A673 (cell line): Measurements from ENCODE around the gene TNKS1BP1.

Experiments used
- CTCF ChIP-seq: fragments of 300-800, 200-600 bp; sonication (generic); conservative IDR thresholded peaks from 2 replicates; pipeline ENCODE4 v1.5.1; 2017; ENCODE audit warnings: low read depth, mild to moderate bottlenecking, antibody characterized with exemption, low read length, moderate library complexity, mixed read lengths
- EZH2 ChIP-seq: fragments of 200-600 bp; sonication (generic); IDR thresholded peaks from 2 replicates; pipeline ENCODE4 v1.6.1; 2017; ENCODE audit warnings: borderline replicate concordance, low read depth, mild to moderate bottlenecking, mixed read lengths, antibody characterized with exemption, low read length; ENCODE audit not compliant: poor library complexity, severe bottlenecking

GRCh38 chr11:57320067-57320718 is 4.6 kb downstream of the TNKS1BP1 start:
- TF ChIP-seq CTCF: no peak
- TF ChIP-seq EZH2: no peak
